Fibroblast of skin of left biceps (primary cell): ENCODE measurements around the gene C1QTNF4.
"Not testable (repeated sequence)": the region's sequence is repeated elsewhere in the genome, so short reads cannot be mapped to it uniquely, and the experiment has no call there.

Experiments used
- DNase-seq, 2 experiments: peaks; one replicate each; pipeline ENCODE4 v3.0.0-alpha.2; 2013; ENCODE audit warnings: low read depth in 2 of 2

Gene C1QTNF4

DNA sequence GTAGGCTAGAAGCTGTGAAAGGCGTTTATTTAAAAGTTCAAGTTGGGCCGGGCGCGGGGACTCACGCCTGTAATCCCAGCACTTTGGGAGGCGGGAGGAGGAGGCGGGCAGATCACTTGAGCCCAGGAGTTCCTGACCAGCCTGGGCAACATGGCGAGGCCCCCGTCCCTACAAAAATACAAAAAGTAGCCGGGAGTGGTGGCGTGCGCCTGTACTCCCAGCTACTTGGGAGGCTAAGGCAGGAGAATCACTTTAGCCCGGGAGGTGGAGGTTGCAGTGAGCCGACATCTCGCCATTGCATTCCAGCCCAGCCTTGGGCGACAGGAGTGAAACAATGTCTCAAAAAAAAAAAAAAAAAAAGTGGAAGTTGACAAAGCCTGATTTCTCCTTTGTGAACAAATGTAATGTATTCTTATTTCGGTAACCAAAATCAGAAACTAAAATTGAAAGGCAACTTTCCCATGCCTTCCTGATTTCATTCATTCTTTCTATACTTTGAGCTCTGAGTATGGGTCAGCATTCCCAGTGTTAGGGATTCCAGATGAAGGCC is 28.0 kb downstream of the C1QTNF4 start:
- DNase-seq: no peak

DNA sequence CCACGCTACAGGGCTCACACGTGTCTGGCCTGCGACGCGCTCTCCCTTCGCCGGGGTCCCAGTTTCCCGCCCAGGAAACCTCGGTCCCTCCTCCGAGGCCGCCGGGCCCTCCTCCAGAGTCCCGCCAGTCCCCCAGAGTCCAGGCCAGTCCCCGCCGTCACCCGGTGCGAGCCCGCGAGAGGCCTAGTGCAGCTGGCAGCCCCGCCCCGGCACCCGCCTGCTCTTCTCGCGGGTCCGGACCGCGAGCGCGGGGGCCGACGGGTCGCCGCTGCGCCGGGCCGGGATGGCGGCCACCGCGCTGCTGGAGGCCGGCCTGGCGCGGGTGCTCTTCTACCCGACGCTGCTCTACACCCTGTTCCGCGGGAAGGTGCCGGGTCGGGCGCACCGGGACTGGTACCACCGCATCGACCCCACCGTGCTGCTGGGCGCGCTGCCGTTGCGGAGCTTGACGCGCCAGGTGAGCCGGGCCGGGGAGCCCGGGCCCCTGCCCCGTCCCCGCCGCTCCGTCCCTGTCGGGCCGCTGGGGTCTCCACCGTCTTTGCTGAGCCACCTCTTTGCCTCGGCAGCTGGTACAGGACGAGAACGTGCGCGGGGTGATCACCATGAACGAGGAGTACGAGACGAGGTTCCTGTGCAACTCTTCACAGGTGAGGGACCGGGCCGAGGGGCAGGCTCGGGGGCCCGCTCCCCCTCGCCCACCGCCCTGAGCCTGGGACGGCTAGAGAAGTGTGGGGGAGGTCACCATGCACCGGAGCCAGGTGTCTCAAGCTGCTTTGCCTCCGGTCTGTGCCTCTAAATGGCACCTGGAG is 28.7 kb downstream of the C1QTNF4 start, which contains the start of gene PTPMT1:
Gene PTPMT1, plus strand, starts transcription at position 260 of the 809 bp plus-strand sequence. Its CDS starts 24 bp downstream, at position 284.
- no peak for DNase-seq

DNA sequence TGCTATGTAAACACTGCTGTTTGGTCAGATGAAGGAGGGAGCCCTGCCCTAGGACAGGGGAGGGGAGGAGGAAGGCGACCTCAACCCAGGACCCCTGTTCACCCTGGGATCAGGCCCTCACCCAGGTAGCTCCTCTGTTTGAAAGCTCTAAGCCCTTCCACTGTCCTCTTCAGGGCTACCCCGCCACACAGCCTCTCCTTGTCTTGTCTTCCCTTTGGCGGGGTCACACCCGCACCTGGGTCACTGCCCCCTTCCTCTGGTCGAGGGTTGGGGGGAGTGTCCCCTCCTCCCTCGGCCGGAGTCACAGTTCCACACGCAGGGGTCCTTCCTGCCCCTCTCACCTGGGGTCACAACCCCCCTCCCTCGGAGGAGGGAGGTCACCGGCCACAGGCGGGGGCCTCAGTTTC is 29.3 kb downstream of the C1QTNF4 start:
- no peak for DNase-seq

DNA sequence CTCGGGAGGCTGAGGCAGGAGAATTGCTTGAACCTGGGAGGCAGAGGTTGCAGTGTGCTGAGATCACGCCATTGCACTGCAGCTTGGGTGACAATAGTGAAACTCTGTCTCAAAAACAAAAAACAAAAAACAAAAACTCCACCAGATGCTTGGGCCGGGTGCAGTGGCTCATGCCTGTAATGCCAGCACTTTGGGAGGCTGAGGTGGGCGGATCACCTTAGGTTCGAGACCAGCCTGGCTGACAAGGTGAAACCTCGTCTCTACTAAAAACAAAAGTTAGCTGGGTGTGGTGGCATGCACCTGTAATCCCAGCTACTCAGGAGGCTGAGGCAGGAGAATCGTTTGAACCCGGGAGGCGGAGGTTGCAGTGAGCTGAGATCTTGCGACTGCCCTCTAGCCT is 29.8 kb downstream of the C1QTNF4 start:
- not testable (repeated sequence) for DNase-seq

DNA sequence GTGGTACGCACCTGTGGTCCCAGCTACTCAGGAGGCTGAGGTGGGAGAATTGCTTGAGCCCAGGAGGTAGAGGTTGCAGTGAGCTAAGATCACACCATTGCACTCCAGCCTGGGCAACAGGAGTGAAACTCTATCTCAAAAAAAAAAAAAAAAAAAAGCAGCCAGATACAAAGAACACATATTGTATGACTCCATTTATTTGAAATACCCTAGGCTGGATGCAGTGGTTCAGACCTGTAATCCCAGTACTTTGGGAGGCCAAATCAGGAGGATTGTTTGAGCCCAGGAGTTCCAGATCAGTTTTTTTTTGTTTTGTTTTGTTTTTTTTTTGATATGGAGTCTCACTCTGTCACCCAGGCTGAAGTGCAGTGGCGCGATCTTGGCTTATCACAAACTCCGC is 31.8 kb downstream of the C1QTNF4 start:
- DNase-seq: not testable (repeated sequence)

DNA sequence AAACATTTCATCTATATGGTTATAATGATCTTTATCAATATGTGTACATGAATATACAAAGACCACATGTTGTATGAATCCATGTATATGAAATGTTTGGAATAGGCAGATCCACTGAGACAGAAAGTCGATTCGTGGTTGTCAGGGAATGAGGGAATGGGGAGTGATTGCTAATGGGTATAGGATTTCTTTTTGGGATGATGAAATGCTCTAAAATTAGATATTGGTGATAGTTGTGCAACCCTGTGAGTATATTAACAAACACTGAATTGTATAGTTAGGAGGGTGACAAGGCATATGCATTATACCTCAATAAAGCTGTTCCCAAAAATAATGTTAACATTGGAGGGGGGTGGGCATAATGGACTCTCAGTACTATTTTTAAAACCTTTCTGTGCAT is 33.8 kb downstream of the C1QTNF4 start:
- peak in 1 of 2 experiments; percentile 32 for DNase-seq

DNA sequence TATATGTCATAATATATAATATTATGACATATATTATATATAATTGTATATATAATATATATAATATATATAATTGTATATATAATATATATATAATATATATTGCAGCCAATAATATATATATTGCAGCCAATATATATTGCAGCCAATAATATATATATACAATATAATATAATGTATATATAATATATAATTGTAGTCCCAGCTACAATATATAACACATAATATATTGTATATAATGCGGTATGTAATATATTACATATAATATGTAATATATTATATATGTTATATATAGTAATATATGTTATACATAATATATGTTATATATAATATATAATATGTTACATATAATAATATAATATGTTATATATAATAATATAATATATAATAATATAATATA is 35.5 kb downstream of the C1QTNF4 start:
- DNase-seq: no peak

DNA sequence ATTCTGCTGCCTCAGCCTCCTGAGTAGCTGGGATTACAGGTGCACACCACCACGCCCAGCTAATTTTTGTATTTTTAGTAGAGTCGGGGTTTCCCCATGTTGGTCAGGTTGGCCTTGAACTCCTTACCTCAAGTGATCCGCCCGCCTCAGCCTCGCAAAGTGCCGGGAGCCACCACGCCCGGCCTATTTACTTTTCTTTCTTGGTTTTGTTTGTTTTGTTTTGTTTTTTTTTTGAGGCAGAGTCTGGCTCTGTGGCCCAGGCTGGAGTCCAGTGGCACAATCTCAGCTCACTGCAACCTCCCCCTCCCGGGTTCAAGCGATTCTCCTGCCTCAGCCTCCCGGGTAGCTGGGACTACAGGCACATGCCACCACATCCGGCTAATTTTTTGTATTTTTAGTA is 37.2 kb downstream of the C1QTNF4 start:
- not testable (repeated sequence) for DNase-seq

DNA sequence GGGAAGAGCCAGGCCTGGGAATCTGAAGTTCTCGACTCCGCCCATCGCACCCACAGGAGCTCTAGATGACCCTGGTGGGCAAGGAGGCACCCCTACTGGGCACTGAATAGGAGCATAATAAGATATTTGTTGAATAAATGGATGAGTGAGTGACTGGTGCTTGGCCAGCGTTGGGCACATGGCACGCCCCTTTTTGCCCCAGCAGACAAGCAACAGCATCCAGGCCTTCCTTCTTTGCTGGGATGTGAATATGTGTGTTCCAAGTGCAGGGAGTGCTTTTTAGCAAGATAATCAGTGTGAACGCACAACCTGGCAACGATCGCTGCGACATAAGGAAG is 40.8 kb downstream of the C1QTNF4 start:
- no peak for DNase-seq

DNA sequence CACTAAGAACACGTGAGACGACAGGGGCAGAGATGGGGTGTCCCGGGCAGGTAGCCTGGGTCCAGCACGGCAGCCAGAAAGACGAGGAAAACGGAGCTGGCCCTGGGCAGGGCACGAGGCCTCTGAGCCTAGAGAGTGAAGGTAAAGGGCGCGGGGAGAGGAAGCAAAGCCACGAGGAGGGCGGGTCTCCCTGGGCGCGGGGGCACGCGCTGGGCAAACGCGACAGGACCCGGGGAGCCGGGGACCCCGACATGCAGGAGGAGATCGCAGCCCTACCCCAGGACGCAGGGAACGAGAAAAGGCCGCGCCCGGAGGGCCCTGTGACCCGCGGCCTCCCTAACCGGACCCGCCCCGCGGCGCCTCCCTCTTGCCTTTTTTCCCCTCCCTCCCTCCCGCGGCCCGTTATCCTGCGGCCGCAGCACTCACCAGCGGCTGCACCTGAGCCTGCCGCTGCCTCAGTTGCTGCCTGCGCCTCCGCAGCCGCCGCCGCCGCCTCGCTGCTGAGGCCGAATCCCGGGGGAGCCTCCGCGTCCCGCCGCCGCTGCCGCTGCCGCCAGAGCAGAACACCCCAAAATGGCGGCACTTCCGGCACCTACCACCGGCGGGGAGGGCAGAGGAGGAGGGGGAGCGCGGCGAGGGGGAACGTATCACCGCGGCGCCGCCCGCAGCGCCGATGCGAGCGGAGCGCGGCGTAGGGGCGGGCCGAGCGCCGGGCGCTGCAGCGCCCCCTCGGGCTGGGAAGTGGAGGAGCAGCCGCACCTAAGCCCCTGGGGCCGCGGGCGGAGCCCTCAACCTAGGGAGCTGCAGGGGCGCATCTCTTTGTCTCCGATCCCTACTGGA is 41.4 kb downstream of the C1QTNF4 start, which contains the start of gene CELF1:
Gene CELF1, minus strand, starts transcription at position 567 of the 840 bp plus-strand sequence. CDS start 53,609 bp downstream, outside the sequence.
- DNase-seq: peak; percentile 65 to 71

DNA sequence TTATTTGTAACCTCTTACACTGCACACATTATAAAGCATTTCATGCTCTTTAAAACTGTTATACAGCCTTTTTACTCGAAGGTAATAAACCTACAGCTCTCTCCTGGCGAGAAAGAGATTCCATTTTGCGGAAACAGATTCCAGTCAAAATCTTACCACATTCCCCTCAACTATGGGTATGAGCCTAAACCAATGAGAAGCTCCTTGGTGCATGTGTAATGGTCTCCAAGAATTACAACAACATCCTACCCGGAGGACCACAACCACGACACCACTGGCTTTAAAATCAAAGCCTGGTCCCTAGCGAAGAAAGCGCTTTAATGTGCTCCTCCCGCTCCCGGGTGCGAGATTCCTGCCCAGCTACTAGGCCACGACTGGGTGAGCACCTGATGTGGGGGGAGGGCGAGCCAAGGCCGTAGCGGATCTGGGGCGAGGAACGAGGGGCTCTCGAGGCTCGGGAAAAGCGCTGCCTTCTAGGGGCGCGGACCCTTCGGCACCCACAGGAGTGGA is 42.1 kb downstream of the C1QTNF4 start:
- DNase-seq: no peak

DNA sequence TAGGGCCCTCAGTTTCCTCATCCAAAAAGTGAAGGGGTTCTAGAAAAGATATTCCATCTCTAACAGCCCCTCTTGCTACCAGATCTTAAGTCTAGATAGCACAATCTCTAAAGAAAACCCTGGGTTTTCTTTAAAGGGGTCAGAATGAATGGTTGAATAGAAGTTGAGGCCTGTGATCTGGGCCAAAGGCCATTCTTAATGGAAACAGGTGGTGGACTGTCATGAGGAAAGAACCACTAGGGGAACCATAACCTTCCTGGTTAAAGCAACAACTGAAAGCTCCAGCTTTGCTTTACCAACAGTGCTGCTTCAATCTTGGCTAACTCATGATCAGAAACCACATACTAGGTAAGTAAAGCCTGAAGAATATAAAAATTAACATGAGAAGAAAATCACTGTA is 43.1 kb downstream of the C1QTNF4 start:
- DNase-seq: no peak

DNA sequence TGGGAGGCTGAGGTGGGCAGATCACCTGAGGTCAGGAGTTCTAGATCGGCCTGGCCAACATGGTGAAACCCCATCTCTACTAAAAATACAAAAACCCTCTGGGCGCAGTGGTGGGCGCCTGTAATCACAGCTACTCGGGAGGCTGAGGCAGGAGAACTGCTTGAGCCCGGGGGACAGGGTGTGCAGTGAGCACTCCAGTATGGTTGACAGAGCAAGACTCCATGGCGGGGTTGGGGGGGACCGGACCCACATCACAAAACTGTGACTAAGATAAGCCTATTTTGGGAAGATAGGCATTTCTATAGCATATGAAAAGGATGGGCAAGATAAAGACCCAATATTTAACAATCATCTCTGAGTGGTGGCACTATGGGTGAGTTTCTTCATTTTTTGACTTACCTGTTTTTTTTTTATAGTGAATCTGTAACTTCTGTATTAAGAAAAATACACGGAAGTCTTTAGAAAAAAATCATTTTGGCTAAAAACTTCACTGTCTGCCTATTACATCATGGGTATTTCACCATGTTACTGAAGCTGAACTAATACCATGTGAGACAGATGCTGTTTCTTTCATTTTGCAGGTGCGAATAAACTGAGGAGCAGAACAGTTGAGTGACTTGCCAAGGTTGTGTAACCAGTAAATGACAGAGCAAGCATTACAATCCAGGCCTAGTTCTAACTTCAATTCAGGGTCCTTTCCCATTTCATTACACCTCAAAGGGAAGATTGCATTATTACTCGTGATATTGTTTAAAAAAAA is 43.7 kb downstream of the C1QTNF4 start:
- no peak for DNase-seq

DNA sequence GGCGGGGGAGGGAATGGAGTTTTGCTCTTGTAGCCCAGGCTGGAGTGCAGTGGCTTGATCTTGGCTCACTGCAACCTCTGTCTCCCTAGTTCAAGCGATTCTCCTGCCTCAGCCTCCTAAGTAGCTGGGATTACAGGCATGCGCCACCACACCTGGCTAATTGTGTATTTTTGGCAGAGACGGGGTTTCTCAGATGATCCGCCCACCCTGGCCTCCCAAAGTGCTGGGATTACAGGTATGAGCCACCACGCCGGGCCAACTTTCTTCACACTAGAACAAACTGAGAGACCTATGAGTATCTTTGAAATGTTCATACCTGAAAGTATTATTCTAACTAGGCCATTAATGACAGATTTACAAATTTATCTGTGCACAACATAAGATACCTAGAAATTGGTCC is 47.9 kb downstream of the C1QTNF4 start:
- DNase-seq: not testable (repeated sequence)

DNA sequence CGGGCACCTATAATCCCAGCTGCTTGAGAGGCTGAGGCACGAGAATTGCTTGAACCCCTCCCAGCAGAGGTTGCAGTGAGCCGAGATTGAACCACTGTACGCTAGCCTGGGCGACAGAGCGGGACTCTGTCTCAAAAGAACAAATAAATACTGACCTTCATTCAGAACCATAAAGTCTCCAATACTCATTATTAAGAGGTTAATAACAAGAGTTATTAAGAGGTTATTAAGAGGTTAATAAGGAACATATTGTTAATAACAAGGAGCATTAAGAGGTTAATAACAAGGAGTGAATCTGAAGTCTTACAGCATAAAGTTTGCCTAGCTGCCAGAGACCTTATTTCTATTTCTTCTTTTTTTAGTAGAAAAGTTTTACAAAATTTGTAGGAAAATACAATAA is 48.9 kb downstream of the C1QTNF4 start:
- no peak for DNase-seq

DNA sequence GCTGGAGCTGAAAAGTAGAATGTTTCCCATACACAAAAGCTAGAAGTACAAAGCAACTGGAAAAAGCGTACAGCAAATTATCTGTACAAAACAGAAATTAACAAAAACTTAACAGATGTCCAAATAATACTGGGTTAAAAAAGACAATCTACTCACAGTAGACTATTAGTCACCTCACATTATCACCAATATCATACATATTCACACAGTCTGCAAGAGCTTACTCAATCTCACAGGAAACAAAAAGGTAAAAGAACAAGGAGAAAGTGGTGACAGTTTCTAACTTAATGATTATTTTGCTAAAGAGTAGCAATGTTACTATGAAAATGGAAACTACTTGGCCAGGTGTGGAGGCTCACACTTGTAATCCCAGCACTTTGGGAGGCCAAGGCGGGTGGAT is 53.1 kb downstream of the C1QTNF4 start:
- no peak for DNase-seq

DNA sequence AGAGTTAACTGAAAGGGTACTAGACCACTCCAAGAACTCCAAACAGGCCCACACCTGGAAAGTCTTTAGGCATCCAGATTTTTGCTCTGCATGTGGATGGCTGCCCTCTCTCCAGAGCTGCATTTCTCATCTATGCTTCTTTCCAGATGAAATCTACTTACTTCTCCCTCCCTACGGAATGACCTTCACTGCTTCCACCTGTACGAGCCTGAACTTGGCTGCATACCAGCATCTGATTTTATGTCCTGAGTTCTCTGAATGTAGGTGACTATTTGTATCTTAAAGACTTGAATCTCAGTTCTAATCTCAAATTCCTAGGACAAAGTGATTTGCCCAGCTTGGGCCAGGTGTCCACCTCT is 54.6 kb downstream of the C1QTNF4 start:
- DNase-seq: no peak
